ENCODE measurements around the gene PLPP1. TPM values are rescaled to one million over a fixed set of nuclear protein-coding genes. Genes with fewer than 3 reads are reported as not detected.

Gene PLPP1
- total RNA-seq, 2 donors from 2014 or later, result 29.0 to 100 TPM

DNA sequence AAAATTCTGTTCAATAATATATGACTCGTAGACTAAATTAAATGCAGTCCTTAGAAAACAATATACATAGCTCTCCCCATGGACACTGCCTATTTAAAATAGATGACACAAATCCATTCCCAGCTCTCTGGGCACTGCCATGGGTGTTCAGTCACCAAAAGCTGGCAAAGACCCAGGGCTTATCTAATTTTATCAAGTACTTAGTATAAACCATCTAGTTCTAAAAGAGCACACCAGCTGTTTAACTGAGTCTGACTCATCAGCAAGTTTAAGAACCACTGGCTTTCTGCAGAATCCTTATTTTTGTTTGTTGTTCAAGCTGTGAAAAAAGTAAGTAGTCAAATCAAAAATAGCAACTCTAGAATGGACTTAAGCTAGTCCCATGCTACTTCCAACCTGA is 107.6 kb downstream of the PLPP1 start:
- Mint-ChIP-seq H3K27ac (no peak overlapping the region), H3K27me3 (ENCODE audit: insufficient read depth) (no peaks in the 10 kb centered on the region), H3K36me3 (ENCODE audit: low read depth) (peaks cover 93% of the 10 kb centered on the region), H3K4me3 (no peak overlapping the region), H3K9me3 (peaks cover 12% of the 10 kb centered on the region), H3K4me1 (peaks cover 6% of the 10 kb centered on the region)
- H3K36me3 ChIP-seq (ENCODE audit: control insufficient read depth, insufficient read depth, low read length), result peaks cover 100% of the 10 kb centered on the region
- no peak for TF ChIP-seq CTCF (conservative IDR thresholded peaks at IDR 0.05)
- no peak for DNase-seq
- no peaks in the 10 kb centered on the region for H3K27me3 ChIP-seq (ENCODE audit: control insufficient read depth, insufficient read depth, low read length, poor library complexity, severe bottlenecking)
- H3K9ac ChIP-seq (ENCODE audit: extremely low read depth, low read length, poor library complexity, severe bottlenecking), result no peak overlapping the region
- 97 to 100% methylated on average over 1 of the region's 1 CpG for WGBS, 2 experiments (ENCODE audit: insufficient coverage in 1 of 2, insufficient read length in 1 of 2)
- no peak overlapping the region for H3K4me3 ChIP-seq (ENCODE audit: low read length)
- no peak overlapping the region for H3K27ac ChIP-seq (ENCODE audit: low read depth, low read length)
- peaks cover 62% of the 10 kb centered on the region for H3K9me3 ChIP-seq (ENCODE audit: control insufficient read depth, low read length)
- H3K4me1 ChIP-seq (ENCODE audit: control insufficient read depth, insufficient read depth, low read length), result no peaks in the 10 kb centered on the region

DNA sequence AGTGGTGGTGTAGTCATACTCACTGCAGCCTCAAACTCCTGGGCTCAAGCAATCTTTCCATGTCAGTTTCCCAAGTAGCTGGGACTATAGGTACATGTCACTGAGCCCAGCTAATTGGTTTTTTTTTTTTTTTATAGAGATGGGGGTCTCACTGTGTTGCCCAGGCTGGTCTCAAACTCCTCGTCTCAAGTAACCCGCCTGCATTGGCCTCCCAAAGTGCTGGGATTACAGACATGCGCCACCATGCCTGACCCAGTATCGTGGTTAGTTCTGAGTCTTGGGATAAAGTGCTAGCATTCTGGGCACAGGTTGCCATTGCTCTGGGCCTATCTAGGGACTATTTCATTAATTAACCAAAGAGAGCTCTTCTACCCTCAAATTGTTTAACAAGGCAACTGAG is 108.3 kb downstream of the PLPP1 start:
- Histone ChIP-seq H3K27me3 (ENCODE audit: control insufficient read depth, insufficient read depth, low read length, poor library complexity, severe bottlenecking) (no peaks in the 10 kb centered on the region), H3K4me3 (ENCODE audit: low read length) (no peak overlapping the region), H3K9ac (ENCODE audit: extremely low read depth, low read length, poor library complexity, severe bottlenecking) (no peak overlapping the region), H3K27ac (ENCODE audit: low read depth, low read length) (no peak overlapping the region), H3K36me3 (ENCODE audit: control insufficient read depth, insufficient read depth, low read length) (peaks cover 100% of the 10 kb centered on the region), H3K9me3 (ENCODE audit: control insufficient read depth, low read length) (peaks cover 62% of the 10 kb centered on the region), H3K4me1 (ENCODE audit: control insufficient read depth, insufficient read depth, low read length) (no peaks in the 10 kb centered on the region)
- TF ChIP-seq CTCF (conservative IDR thresholded peaks at IDR 0.05), result no peak
- no peak for DNase-seq
- peaks cover 6% of the 10 kb centered on the region for H3K4me1 Mint-ChIP-seq
- H3K9me3 Mint-ChIP-seq, result peaks cover 9% of the 10 kb centered on the region
- no peak overlapping the region for H3K27ac Mint-ChIP-seq
- no peaks in the 10 kb centered on the region for H3K27me3 Mint-ChIP-seq (ENCODE audit: insufficient read depth)
- 95 to 100% methylated on average over 2 to 4 of the region's 4 CpGs for WGBS, 2 experiments (ENCODE audit: insufficient coverage in 1 of 2, insufficient read length in 1 of 2)
- peaks cover 91% of the 10 kb centered on the region for H3K36me3 Mint-ChIP-seq (ENCODE audit: low read depth)
- H3K4me3 Mint-ChIP-seq, result no peak overlapping the region

GRCh38 chr5:55421074-55421529 is 113.7 kb downstream of the PLPP1 start:
- no peak overlapping the region for H3K4me3 Mint-ChIP-seq
- WGBS, 2 experiments (ENCODE audit: insufficient coverage in 1 of 2, insufficient read length in 1 of 2), result 84 to 92% methylated on average over 4 of the region's 4 CpGs
- DNase-seq, result no peak
- Histone ChIP-seq H3K9me3 (ENCODE audit: control insufficient read depth, low read length) (peaks cover 41% of the 10 kb centered on the region), H3K36me3 (ENCODE audit: control insufficient read depth, insufficient read depth, low read length) (peaks cover 95% of the 10 kb centered on the region), H3K4me1 (ENCODE audit: control insufficient read depth, insufficient read depth, low read length) (no peaks in the 10 kb centered on the region), H3K27me3 (ENCODE audit: control insufficient read depth, insufficient read depth, low read length, poor library complexity, severe bottlenecking) (no peaks in the 10 kb centered on the region), H3K27ac (ENCODE audit: low read depth, low read length) (no peak overlapping the region), H3K9ac (ENCODE audit: extremely low read depth, low read length, poor library complexity, severe bottlenecking) (no peak overlapping the region), H3K4me3 (ENCODE audit: low read length) (no peak overlapping the region)
- H3K27me3 Mint-ChIP-seq (ENCODE audit: insufficient read depth), result no peaks in the 10 kb centered on the region
- peaks cover 8% of the 10 kb centered on the region for H3K9me3 Mint-ChIP-seq
- H3K4me1 Mint-ChIP-seq, result peaks cover 6% of the 10 kb centered on the region
- H3K36me3 Mint-ChIP-seq (ENCODE audit: low read depth), result peaks cover 56% of the 10 kb centered on the region
- peak overlapping the region; percentile 20 for H3K27ac Mint-ChIP-seq
- TF ChIP-seq CTCF (conservative IDR thresholded peaks at IDR 0.05), result no peak
